ENCODE measurements around the gene LTBR. TPM values are rescaled to one million over a fixed set of nuclear protein-coding genes. Genes with fewer than 3 reads are reported as not detected.

LTBR gene
- total and polyA plus RNA-seq, 10 of the 15 experiments (the other 5 are each of a cell fraction or from before 2014, with no cell fraction given): 0.24 to 0.44 TPM; not detected in 8

DNA sequence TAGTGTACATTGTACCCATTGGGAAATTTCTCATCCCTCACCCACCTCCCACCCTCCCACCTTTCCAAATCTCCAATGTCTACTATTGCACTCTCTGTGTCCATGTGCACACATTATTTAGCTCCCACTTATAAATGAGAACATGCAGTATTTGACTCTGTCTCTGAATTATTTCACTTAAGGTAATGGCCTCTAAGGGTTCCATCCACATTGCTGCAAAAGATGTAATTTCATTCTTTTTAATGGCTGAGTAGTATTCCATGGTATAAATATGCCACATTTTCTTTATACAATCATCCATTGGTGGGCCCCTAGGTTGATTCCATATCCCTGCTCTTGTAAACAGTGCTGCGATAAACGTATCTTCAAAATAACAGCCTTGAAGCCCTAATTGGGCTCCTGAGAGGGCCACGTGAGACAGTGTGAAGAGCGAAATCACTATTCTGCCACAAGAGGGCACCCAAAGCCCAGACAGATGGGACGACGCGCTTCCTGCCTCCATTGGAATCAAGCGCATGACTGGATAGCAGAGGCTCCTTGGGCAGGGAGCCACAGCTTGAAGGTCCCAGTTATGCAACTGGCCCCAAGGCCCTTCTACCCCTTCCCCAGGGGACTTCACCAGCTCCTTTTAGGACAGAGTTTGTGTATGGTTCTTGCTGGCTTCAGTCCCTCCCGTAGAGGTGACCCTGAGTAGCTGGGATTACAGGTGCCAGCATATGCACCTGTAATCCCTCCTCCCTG is 39.5 kb downstream of the LTBR start (continued):
- TF ChIP-seq RAD51 (IDR thresholded peaks at IDR 0.05) (peak; percentile 87), TBL1XR1 (IDR thresholded peaks at IDR 0.05; ENCODE audit: low read depth, low read length) (0 out of 2 replicates have a peak, but pooled peaks have one; percentile 24), ZNF207 (IDR thresholded peaks at IDR 0.05; ENCODE audit: borderline replicate concordance) (0 out of 2 replicates have a peak, but pooled peaks have one; percentile 10), TCF12 (IDR thresholded peaks at IDR 0.05; ENCODE audit: low read depth, low read length) (0 out of 2 replicates have a peak, but pooled peaks have one; percentile 3), NBN (IDR thresholded peaks at IDR 0.05) (peak; percentile 78; the same call in 1 of the 2 replicates), LARP7 (IDR thresholded peaks at IDR 0.05) (peak; percentile 28; the same call in 1 of the 2 replicates), MXI1 (IDR thresholded peaks at IDR 0.05; ENCODE audit: low read depth, low read length) (peak; percentile 81), MYB (IDR thresholded peaks at IDR 0.05; ENCODE audit: borderline replicate concordance, low read depth, low read length) (no peak), SMC3 (IDR thresholded peaks at IDR 0.05; ENCODE audit: borderline replicate concordance, low read length) (peak; percentile 99), IKZF2 (IDR thresholded peaks at IDR 0.05) (peak; percentile 66 to 73), IKZF1 (conservative IDR thresholded peaks at IDR 0.05) (peak; percentile 88), RELB (IDR thresholded peaks at IDR 0.05; ENCODE audit: low read depth) (peak; percentile 57), NR2F1 (conservative IDR thresholded peaks at IDR 0.05) (no peak), SKIL (IDR thresholded peaks at IDR 0.05; ENCODE audit: low read depth, poor library complexity, severe bottlenecking) (peak; percentile 65), MEF2B (IDR thresholded peaks at IDR 0.05; ENCODE audit: partially characterized antibody, poor library complexity, severe bottlenecking) (peak; percentile 57), YBX1 (IDR thresholded peaks at IDR 0.05) (no peak)
- TF ChIP-seq, protein P1, sequence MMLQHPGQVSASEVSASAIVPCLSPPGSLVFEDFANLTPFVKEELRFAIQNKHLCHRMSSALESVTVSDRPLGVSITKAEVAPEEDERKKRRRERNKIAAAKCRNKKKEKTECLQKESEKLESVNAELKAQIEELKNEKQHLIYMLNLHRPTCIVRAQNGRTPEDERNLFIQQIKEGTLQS (IDR thresholded peaks at IDR 0.05; ENCODE audit: borderline replicate concordance, extremely low read depth, low read depth, low read length): peak; percentile 56; the same call in 1 of the 2 replicates
- TF ChIP-seq, protein P2, sequence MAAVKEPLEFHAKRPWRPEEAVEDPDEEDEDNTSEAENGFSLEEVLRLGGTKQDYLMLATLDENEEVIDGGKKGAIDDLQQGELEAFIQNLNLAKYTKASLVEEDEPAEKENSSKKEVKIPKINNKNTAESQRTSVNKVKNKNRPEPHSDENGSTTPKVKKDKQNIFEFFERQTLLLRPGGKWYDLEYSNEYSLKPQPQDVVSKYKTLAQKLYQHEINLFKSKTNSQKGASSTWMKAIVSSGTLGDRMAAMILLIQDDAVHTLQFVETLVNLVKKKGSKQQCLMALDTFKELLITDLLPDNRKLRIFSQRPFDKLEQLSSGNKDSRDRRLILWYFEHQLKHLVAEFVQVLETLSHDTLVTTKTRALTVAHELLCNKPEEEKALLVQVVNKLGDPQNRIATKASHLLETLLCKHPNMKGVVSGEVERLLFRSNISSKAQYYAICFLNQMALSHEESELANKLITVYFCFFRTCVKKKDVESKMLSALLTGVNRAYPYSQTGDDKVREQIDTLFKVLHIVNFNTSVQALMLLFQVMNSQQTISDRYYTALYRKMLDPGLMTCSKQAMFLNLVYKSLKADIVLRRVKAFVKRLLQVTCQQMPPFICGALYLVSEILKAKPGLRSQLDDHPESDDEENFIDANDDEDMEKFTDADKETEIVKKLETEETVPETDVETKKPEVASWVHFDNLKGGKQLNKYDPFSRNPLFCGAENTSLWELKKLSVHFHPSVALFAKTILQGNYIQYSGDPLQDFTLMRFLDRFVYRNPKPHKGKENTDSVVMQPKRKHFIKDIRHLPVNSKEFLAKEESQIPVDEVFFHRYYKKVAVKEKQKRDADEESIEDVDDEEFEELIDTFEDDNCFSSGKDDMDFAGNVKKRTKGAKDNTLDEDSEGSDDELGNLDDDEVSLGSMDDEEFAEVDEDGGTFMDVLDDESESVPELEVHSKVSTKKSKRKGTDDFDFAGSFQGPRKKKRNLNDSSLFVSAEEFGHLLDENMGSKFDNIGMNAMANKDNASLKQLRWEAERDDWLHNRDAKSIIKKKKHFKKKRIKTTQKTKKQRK (IDR thresholded peaks at IDR 0.05; ENCODE audit: low read depth, low read length): no peak
- TF ChIP-seq, protein P3, sequence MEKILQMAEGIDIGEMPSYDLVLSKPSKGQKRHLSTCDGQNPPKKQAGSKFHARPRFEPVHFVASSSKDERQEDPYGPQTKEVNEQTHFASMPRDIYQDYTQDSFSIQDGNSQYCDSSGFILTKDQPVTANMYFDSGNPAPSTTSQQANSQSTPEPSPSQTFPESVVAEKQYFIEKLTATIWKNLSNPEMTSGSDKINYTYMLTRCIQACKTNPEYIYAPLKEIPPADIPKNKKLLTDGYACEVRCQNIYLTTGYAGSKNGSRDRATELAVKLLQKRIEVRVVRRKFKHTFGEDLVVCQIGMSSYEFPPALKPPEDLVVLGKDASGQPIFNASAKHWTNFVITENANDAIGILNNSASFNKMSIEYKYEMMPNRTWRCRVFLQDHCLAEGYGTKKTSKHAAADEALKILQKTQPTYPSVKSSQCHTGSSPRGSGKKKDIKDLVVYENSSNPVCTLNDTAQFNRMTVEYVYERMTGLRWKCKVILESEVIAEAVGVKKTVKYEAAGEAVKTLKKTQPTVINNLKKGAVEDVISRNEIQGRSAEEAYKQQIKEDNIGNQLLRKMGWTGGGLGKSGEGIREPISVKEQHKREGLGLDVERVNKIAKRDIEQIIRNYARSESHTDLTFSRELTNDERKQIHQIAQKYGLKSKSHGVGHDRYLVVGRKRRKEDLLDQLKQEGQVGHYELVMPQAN (conservative IDR thresholded peaks at IDR 0.05): no peak
- TF ChIP-seq, protein P4, sequence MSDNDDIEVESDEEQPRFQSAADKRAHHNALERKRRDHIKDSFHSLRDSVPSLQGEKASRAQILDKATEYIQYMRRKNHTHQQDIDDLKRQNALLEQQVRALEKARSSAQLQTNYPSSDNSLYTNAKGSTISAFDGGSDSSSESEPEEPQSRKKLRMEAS (IDR thresholded peaks at IDR 0.05; ENCODE audit: low read depth, low read length): peak; percentile 88

Measured in GM12878 (cell line).